Thymus (tissue), 2 donors: ENCODE results near the gene ANTKMT. TPM values are rescaled to one million over a fixed set of nuclear protein-coding genes. Genes with fewer than 3 reads are reported as not detected.

Experiments used
- polyA plus RNA-seq: library from polyadenylated mRNA; stranded (reverse); fragments of 200-250 nt; gene quantifications from one replicate; pipeline ENCODE4 v1.2.3, GENCODE V29; 2013
- total RNA-seq: library from RNA; stranded (reverse); fragments of 120-200 nt; gene quantifications from one replicate; pipeline ENCODE4 v1.2.4, GENCODE V29; 2013
- donor health status: healthy.

The ANTKMT gene
- total and polyA plus RNA-seq, 2 donors: 53.9 to 56.2 TPM

Other genes starting within 250 kb of the ANTKMT start
- gene CAPN15, start 193.4 kb upstream of the ANTKMT start, total RNA-seq: 16.8 TPM
- 40.4 TPM for gene CAPN15, start 193.4 kb upstream of the ANTKMT start, polyA plus RNA-seq
- gene PRR35, start 160.8 kb upstream of the ANTKMT start, total RNA-seq: under 0.01 TPM
- 0.09 TPM for gene PRR35, start 160.8 kb upstream of the ANTKMT start, polyA plus RNA-seq
- gene NHLRC4, start 154.1 kb upstream of the ANTKMT start, total RNA-seq: 5.5 TPM
- 3.1 TPM for gene NHLRC4, start 154.1 kb upstream of the ANTKMT start, polyA plus RNA-seq
- gene PIGQ, start 151.2 kb upstream of the ANTKMT start, total RNA-seq: 14.4 TPM
- 65.4 TPM for gene PIGQ, start 151.2 kb upstream of the ANTKMT start, polyA plus RNA-seq
- 20.1 TPM for gene RAB40C, start 131.1 kb upstream of the ANTKMT start, total RNA-seq
- gene RAB40C, start 131.1 kb upstream of the ANTKMT start, polyA plus RNA-seq: 43.3 TPM
- 0.33 TPM for gene WFIKKN1, start 90.2 kb upstream of the ANTKMT start, total RNA-seq
- 2.1 TPM for gene WFIKKN1, start 90.2 kb upstream of the ANTKMT start, polyA plus RNA-seq
- 97.6 TPM for gene METTL26, start 84.8 kb upstream of the ANTKMT start, total RNA-seq
- 110 TPM for gene METTL26, start 84.8 kb upstream of the ANTKMT start, polyA plus RNA-seq
- 17.0 TPM for gene MCRIP2, start 79.3 kb upstream of the ANTKMT start, total RNA-seq
- gene MCRIP2, start 79.3 kb upstream of the ANTKMT start, polyA plus RNA-seq: 25.2 TPM
- gene WDR90, start 71.8 kb upstream of the ANTKMT start, total RNA-seq: 10.1 TPM
- 22.6 TPM for gene WDR90, start 71.8 kb upstream of the ANTKMT start, polyA plus RNA-seq
- 39.3 TPM for gene RHOT2, start 53.0 kb upstream of the ANTKMT start, total RNA-seq
- 252 TPM for gene RHOT2, start 53.0 kb upstream of the ANTKMT start, polyA plus RNA-seq
- gene RHBDL1, start 45.5 kb upstream of the ANTKMT start, total RNA-seq: 5.1 TPM
- gene RHBDL1, start 45.5 kb upstream of the ANTKMT start, polyA plus RNA-seq: 3.1 TPM
- 70.2 TPM for gene STUB1, start 40.7 kb upstream of the ANTKMT start, total RNA-seq
- 122 TPM for gene STUB1, start 40.7 kb upstream of the ANTKMT start, polyA plus RNA-seq
- gene JMJD8, start 36.8 kb upstream of the ANTKMT start, total RNA-seq: 23.4 TPM
- gene JMJD8, start 36.8 kb upstream of the ANTKMT start, polyA plus RNA-seq: 31.2 TPM
- 2.2 TPM for gene WDR24, start 30.7 kb upstream of the ANTKMT start, total RNA-seq
- 10.1 TPM for gene WDR24, start 30.7 kb upstream of the ANTKMT start, polyA plus RNA-seq
- 0.76 TPM for gene FBXL16, start 15.3 kb upstream of the ANTKMT start, total RNA-seq
- gene FBXL16, start 15.3 kb upstream of the ANTKMT start, polyA plus RNA-seq: 9.6 TPM
- gene METRN, start 6.0 kb upstream of the ANTKMT start, total RNA-seq: 21.9 TPM
- gene METRN, start 6.0 kb upstream of the ANTKMT start, polyA plus RNA-seq: 24.2 TPM
- gene CCDC78, start 5.3 kb downstream of the ANTKMT start, total RNA-seq: 4.8 TPM
- 12.4 TPM for gene CCDC78, start 5.3 kb downstream of the ANTKMT start, polyA plus RNA-seq
- 15.7 TPM for gene HAGHL, start 6.0 kb downstream of the ANTKMT start, total RNA-seq
- 50.6 TPM for gene HAGHL, start 6.0 kb downstream of the ANTKMT start, polyA plus RNA-seq
- 20.8 TPM for gene CIAO3, start 19.9 kb downstream of the ANTKMT start, total RNA-seq
- gene CIAO3, start 19.9 kb downstream of the ANTKMT start, polyA plus RNA-seq: 60.4 TPM
- gene MSLN, start 39.6 kb downstream of the ANTKMT start, total RNA-seq: 0.61 TPM
- 2.6 TPM for gene MSLN, start 39.6 kb downstream of the ANTKMT start, polyA plus RNA-seq
- 16.9 TPM for gene RPUSD1, start 67.2 kb downstream of the ANTKMT start, total RNA-seq
- gene RPUSD1, start 67.2 kb downstream of the ANTKMT start, polyA plus RNA-seq: 20.9 TPM
- gene CHTF18, start 67.5 kb downstream of the ANTKMT start, total RNA-seq: 20.4 TPM
- 38.8 TPM for gene CHTF18, start 67.5 kb downstream of the ANTKMT start, polyA plus RNA-seq
- not detected for gene GNG13, start 79.6 kb downstream of the ANTKMT start, total RNA-seq
- gene GNG13, start 79.6 kb downstream of the ANTKMT start, polyA plus RNA-seq: 0.55 TPM
- gene LMF1, start 249.8 kb downstream of the ANTKMT start, total RNA-seq: 8.9 TPM
- gene LMF1, start 249.8 kb downstream of the ANTKMT start, polyA plus RNA-seq: 22.8 TPM